Measurements from ENCODE around the gene MYOZ3.

MYOZ3 gene

GRCh38 chr5:150659360-150660107 is 1.5 kb upstream of the MYOZ3 start:
- no peak for DNase-seq (ENCODE audit: low read depth in 2 of 2)

- DNase-seq (ENCODE audit: low read depth in 2 of 2) = no peak
These were observed 781 bp upstream of the MYOZ3 start for GRCh38 chr5:150660108-150660831.

GRCh38 chr5:150661821-150662596 is 958 bp downstream of the MYOZ3 start:
- DNase-seq (ENCODE audit: low read depth in 2 of 2) = no peak

- no peak for DNase-seq (ENCODE audit: low read depth in 2 of 2)
These were observed 1.9 kb downstream of the MYOZ3 start for GRCh38 chr5:150662731-150663516.

GRCh38 chr5:150663936-150664335 is 2.9 kb downstream of the MYOZ3 start:
- no peak for DNase-seq (ENCODE audit: low read depth in 2 of 2)

GRCh38 chr5:150665044-150665443 is 4.0 kb downstream of the MYOZ3 start:
- no peak for DNase-seq (ENCODE audit: low read depth in 2 of 2)

GRCh38 chr5:150670275-150670947 is 9.4 kb downstream of the MYOZ3 start:
- DNase-seq (ENCODE audit: low read depth in 2 of 2) = no peak

GRCh38 chr5:150670948-150671310 is 9.9 kb downstream of the MYOZ3 start:
- DNase-seq (ENCODE audit: low read depth in 2 of 2) = no peak

- no peak for DNase-seq (ENCODE audit: low read depth in 2 of 2)
These were observed 10.6 kb downstream of the MYOZ3 start for GRCh38 chr5:150671509-150672236.

GRCh38 chr5:150672237-150672883 is 11.3 kb downstream of the MYOZ3 start:
- no peak for DNase-seq (ENCODE audit: low read depth in 2 of 2)

- DNase-seq (ENCODE audit: low read depth in 2 of 2) = no peak
These were observed 11.8 kb downstream of the MYOZ3 start for GRCh38 chr5:150672884-150673275.

GRCh38 chr5:150674341-150674821 is 13.3 kb downstream of the MYOZ3 start:
- no peak for DNase-seq (ENCODE audit: low read depth in 2 of 2)

- DNase-seq (ENCODE audit: low read depth in 2 of 2) = no peak
These were observed 14.0 kb downstream of the MYOZ3 start for GRCh38 chr5:150675069-150675468.

GRCh38 chr5:150676578-150676977 is 15.5 kb downstream of the MYOZ3 start:
- no peak for DNase-seq (ENCODE audit: low read depth in 2 of 2)

- no peak for DNase-seq (ENCODE audit: low read depth in 2 of 2)
These were observed 28.1 kb downstream of the MYOZ3 start for GRCh38 chr5:150689120-150689519.

GRCh38 chr5:150690760-150691159 is 29.7 kb downstream of the MYOZ3 start:
- DNase-seq (ENCODE audit: low read depth in 2 of 2) = no peak

- DNase-seq (ENCODE audit: low read depth in 2 of 2) = no peak
These were observed 31.2 kb downstream of the MYOZ3 start for GRCh38 chr5:150692276-150692675.

GRCh38 chr5:150694612-150695011 is 33.6 kb downstream of the MYOZ3 start:
- no peak for DNase-seq (ENCODE audit: low read depth in 2 of 2)

- no peak for DNase-seq (ENCODE audit: low read depth in 2 of 2)
These were observed 39.2 kb downstream of the MYOZ3 start for GRCh38 chr5:150700246-150700593.

Measured in activated CD8-positive, alpha-beta memory T cell treated with anti-CD3 and anti-CD28 coated beads for 4 hours (primary cell).